HFFc6 (cell line): ENCODE results near the gene ANO9. TPM values are rescaled to one million over a fixed set of nuclear protein-coding genes. Genes with fewer than 3 reads are reported as not detected.
"Not testable (repeated sequence)": the region's sequence is repeated elsewhere in the genome, so short reads cannot be mapped to it uniquely, and the experiment has no call there.

Experiments used
- DNase-seq: peaks from one replicate; pipeline ENCODE4 v3.0.0-alpha.2; 2018
- H3K27ac Mint-ChIP-seq: 2 replicates; pipeline ENCODE4 v1.8.0; 2020; ENCODE audit warnings: mild to moderate bottlenecking, mixed read lengths
- H3K27me3 Mint-ChIP-seq: 2 replicates; pipeline ENCODE4 v1.8.0; 2021; ENCODE audit warnings: mild to moderate bottlenecking, moderate library complexity, mixed read lengths; ENCODE audit not compliant: insufficient read depth
- H3K36me3 Mint-ChIP-seq: 2 replicates; pipeline ENCODE4 v1.8.0; 2021; ENCODE audit warnings: low read depth, mixed read lengths
- H3K4me1 Mint-ChIP-seq: 2 replicates; pipeline ENCODE4 v1.8.0; 2020; ENCODE audit warnings: low read depth, mixed read lengths
- H3K4me3 Mint-ChIP-seq: 2 replicates; pipeline ENCODE4 v1.8.0; 2020; ENCODE audit warnings: mild to moderate bottlenecking, moderate library complexity, mixed read lengths
- H3K9me3 Mint-ChIP-seq: 2 replicates; pipeline ENCODE4 v1.8.0; 2020; ENCODE audit warnings: mild to moderate bottlenecking, mixed read lengths
- total RNA-seq, 6 experiments: library from RNA; stranded (reverse); fragmentation: NEBNext Ultra II Directional; extraction: Animal tissue kit (Norgen Biotek cat#: 25700); gene quantifications; 2 replicates in 1 of 6; 3 replicates in 5 of 6; pipeline ENCODE4 v1.2.3, GENCODE V29; 2021
- TF ChIP-seq, protein P1 (sequence below): fragments of 200-600 bp; sonication (generic); IDR thresholded peaks from 2 replicates; pipeline ENCODE4 v1.5.0; 2021; ENCODE audit warnings: antibody characterized with exemption, mild to moderate bottlenecking

Gene ANO9
- total RNA-seq, 6 experiments from 2014 or later: not detected

DNA sequence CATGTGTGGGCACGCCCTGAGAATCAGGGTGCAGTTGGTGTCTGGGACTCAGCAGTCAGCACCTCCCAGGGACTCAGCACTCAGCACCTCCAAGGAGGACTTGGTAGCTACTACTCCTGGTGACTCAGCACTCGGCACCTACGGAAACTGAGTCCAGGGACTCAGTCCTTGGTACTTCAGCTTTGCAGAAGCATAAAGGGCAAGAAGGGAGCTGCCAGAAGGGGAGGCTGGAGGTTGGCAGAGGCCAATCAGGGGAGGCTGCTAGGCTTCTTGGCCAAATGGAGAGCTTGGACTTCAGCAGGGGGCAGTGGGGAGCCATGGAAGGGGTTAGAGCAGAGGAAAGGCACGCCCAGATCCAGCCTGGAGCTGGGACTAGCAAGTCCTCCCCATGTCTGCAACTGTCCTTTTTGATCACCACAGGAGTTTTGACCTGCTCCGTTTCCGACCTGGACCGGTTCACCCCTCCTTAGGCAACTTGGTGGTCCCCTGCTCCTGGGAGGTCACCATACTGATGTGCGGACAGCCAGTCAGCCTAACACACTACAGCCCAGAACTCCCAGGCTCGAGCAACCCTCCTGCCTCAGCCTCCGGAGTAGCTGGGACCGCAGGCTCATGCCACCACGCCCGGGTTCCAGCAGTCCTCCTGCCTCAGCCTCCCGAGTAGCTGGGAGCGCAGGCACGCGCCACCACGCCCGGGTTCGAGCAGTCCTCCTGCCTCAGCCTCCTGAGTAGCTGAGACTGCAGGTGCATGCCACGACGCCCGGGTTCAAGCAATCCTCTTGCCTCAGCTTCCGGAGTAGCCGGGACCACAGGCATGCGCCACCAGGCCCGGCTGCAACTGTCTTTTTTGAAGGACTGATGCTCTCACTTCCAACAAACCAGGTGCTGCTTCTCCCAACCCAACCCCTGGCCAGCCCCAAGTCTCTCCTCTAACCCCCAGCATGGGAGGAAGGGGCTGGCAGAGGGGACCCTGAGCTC is 1.5 kb downstream of the ANO9 start:
- TF ChIP-seq, protein P1, sequence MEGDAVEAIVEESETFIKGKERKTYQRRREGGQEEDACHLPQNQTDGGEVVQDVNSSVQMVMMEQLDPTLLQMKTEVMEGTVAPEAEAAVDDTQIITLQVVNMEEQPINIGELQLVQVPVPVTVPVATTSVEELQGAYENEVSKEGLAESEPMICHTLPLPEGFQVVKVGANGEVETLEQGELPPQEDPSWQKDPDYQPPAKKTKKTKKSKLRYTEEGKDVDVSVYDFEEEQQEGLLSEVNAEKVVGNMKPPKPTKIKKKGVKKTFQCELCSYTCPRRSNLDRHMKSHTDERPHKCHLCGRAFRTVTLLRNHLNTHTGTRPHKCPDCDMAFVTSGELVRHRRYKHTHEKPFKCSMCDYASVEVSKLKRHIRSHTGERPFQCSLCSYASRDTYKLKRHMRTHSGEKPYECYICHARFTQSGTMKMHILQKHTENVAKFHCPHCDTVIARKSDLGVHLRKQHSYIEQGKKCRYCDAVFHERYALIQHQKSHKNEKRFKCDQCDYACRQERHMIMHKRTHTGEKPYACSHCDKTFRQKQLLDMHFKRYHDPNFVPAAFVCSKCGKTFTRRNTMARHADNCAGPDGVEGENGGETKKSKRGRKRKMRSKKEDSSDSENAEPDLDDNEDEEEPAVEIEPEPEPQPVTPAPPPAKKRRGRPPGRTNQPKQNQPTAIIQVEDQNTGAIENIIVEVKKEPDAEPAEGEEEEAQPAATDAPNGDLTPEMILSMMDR: 0 out of 2 replicates have a peak, but pooled peaks have one; percentile 14
- no peaks in the 10 kb centered on the region for H3K36me3 Mint-ChIP-seq
- no peaks in the 10 kb centered on the region for H3K9me3 Mint-ChIP-seq
- DNase-seq: no peak
- no peak overlapping the region for H3K27ac Mint-ChIP-seq
- H3K4me1 Mint-ChIP-seq: peaks cover 11% of the 10 kb centered on the region
- H3K4me3 Mint-ChIP-seq: no peak overlapping the region
- peaks cover 17% of the 10 kb centered on the region for H3K27me3 Mint-ChIP-seq

- no peak overlapping the region for H3K4me3 Mint-ChIP-seq
- no peak for DNase-seq
- TF ChIP-seq, protein P1: no peak
- H3K27me3 Mint-ChIP-seq: peaks cover 17% of the 10 kb centered on the region
- no peaks in the 10 kb centered on the region for H3K9me3 Mint-ChIP-seq
- H3K27ac Mint-ChIP-seq: no peak overlapping the region
- peaks cover 10% of the 10 kb centered on the region for H3K4me1 Mint-ChIP-seq
- H3K36me3 Mint-ChIP-seq: no peaks in the 10 kb centered on the region
These were observed 2.3 kb downstream of the ANO9 start for GRCh38 chr11:439315-440064.

DNA sequence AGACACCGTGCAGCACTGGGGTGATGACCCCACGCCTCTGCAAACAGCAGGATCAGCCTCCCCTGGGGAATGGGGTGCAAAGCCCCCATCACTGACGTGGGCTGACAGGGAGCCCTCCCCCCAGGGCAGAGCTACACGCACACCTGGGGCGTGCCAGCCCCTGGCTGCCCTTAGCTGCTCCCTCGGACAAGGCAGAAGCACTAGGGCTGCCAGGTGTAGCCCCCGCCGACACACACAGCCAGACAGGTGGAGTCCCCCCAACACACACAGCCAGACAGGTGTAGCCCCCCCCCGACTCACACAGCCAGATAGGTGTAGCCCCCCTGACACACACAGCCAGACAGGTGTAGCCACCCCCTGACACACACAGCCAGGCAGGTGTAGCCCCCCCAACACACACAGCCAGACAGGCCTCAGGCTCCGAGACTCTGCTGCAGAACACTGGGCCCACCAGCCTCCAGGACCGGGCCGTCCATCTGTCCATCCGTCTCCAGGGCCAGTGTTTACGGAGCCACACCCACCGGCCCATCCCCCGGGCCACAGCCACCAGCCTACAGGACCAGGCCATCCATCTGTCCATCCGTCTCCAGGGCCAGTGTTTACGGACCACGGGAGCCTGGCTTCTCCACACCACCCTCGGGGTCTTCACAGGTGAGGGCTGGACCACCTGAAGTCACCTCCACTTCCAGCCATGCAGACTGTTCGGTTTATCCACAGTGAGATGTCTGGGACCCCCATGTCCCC is 3.5 kb downstream of the ANO9 start:
- Mint-ChIP-seq H3K4me1 (no peaks in the 10 kb centered on the region), H3K36me3 (no peaks in the 10 kb centered on the region), H3K27ac (no peak overlapping the region), H3K27me3 (peaks cover 8% of the 10 kb centered on the region), H3K9me3 (no peaks in the 10 kb centered on the region), H3K4me3 (no peak overlapping the region)
- no peak for DNase-seq
- TF ChIP-seq, protein P1: no peak

DNA sequence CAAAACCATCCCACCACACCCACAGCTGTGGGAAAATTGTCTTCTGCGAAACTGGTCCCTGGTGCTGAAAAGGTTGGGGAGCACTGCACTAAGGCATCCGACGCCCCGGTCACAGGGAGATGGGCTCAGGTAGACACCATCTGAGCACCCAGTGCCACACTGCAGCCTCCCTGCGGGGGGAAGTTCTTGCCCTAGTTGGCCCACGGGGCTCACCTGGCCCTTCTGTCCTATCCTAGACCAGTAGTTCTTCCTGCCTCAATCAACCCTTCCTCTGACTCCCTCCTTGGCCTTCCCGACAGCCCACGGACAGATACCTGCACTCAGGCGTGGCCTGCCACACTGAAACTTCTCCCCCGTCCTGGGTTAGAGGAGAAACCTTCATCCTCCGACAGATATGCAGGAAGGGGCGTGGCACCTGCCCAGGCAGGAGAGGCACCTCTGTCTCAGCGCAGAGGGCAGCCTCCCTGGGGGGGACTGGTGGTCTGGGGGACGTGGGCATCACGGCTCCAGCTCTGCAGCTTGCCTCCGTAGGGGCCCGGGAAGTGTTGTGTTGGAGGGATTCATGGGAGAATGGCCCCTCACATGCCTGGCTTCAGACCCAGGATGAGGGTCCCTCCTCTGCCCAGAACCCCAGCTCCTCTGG is 4.5 kb downstream of the ANO9 start:
- no peaks in the 10 kb centered on the region for H3K4me1 Mint-ChIP-seq
- no peaks in the 10 kb centered on the region for H3K9me3 Mint-ChIP-seq
- no peak for DNase-seq
- H3K36me3 Mint-ChIP-seq: no peaks in the 10 kb centered on the region
- TF ChIP-seq, protein P1: no peak
- H3K27me3 Mint-ChIP-seq: peaks cover 6% of the 10 kb centered on the region
- no peak overlapping the region for H3K4me3 Mint-ChIP-seq
- no peak overlapping the region for H3K27ac Mint-ChIP-seq

- H3K4me3 Mint-ChIP-seq, DNase-seq: not testable (repeated sequence)
These were observed 6.6 kb downstream of the ANO9 start for GRCh38 chr11:434999-435740.

More at GRCh38 chr11:434999-435740, 6.6 kb downstream of the ANO9 start:
- H3K36me3 Mint-ChIP-seq, H3K27ac Mint-ChIP-seq, H3K9me3 Mint-ChIP-seq, H3K27me3 Mint-ChIP-seq, H3K4me1 Mint-ChIP-seq: not testable (repeated sequence)
